ENCODE measurements around the gene DTNBP1. TPM values are rescaled to one million over a fixed set of nuclear protein-coding genes. Genes with fewer than 3 reads are reported as not detected.
A peak's percentile ranks its signal among the peaks of the same experiment; 100 is the strongest.

The DTNBP1 gene
- total RNA-seq, 1 experiment from 2014 or later = 14.4 TPM

DNA sequence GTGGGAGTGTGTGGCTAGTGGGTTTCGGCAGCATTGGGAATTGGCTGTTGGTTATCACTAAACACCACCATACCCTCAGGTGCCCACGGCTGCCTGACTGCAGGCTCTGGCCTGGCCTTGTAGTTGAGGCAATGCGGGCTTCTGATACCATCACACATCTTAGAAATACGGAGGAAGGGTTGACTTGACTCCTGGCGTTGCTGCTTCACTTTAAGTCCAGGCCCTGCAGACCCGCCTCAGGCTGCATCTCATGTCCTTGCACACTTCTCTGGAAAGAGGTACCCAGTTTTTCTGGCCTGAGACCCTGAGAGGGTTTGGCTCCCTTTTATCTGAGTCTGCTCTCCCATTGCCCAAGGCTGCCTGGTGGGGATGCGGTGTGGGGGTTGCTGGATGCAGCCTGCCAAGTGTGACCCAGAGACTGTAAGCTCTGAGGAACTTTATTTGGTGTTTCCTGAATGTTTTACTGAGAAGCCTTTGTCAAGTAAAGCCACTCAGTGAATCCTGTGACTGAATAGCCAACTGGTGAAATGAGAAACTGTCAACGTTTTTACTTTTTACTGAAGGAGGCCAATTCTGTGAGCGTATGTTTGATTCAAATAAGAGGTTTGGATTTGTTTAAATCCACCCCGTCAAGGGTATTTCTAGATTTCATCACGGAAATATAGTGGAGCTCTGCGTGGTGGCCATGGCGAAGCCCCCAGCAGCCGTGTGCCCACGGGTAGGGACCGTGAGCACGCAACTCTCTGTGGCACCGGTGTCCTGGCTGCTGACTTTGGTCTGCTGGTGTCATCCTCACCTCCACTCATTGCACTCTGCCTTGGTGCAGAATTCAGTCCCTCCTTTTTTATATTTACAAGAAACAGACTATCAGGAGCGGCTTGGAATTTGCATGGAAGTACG is 160.1 kb downstream of the DTNBP1 start:
- DNase-seq (ENCODE audit: low read depth) = no peak
- in situ Hi-C loops (cut with HindIII; ENCODE audit: low pct_unique_long_range_greater_than_20kb, low sequenced_read_pairs) = no loop called here

DNA sequence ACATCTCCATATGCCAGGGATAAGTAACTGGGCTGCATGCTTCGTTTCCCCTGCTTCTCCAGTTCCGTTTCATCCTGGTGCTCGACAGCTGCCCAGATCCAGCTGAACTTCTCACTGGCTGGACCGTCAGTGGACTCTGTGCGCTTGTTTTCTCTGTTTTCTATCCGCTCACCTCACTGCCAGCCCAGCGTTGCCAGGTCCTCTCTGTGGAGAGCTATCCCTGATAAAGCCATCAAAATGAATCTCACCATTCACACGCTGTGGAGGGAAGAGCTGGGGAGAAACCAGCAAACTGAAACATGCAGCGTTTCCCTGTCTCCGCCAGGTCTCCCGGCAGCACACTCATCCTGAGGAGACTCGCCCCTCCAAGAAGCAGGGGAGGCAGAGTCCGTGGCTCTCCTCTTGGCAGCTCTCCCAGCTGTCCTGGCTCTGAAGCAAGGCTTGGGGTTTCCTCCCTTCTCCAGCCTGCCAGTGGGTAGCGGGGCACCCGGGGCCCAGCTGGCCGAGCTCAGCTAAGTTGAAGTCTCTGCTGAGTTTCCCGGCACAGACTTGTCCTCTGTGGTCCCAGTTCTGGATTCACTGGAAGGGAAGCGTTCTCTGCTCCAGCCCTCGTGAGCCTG is 160.9 kb downstream of the DTNBP1 start:
- no peak for DNase-seq (ENCODE audit: low read depth)
- in situ Hi-C loops (cut with HindIII; ENCODE audit: low pct_unique_long_range_greater_than_20kb, low sequenced_read_pairs) = no loop called here

DNA sequence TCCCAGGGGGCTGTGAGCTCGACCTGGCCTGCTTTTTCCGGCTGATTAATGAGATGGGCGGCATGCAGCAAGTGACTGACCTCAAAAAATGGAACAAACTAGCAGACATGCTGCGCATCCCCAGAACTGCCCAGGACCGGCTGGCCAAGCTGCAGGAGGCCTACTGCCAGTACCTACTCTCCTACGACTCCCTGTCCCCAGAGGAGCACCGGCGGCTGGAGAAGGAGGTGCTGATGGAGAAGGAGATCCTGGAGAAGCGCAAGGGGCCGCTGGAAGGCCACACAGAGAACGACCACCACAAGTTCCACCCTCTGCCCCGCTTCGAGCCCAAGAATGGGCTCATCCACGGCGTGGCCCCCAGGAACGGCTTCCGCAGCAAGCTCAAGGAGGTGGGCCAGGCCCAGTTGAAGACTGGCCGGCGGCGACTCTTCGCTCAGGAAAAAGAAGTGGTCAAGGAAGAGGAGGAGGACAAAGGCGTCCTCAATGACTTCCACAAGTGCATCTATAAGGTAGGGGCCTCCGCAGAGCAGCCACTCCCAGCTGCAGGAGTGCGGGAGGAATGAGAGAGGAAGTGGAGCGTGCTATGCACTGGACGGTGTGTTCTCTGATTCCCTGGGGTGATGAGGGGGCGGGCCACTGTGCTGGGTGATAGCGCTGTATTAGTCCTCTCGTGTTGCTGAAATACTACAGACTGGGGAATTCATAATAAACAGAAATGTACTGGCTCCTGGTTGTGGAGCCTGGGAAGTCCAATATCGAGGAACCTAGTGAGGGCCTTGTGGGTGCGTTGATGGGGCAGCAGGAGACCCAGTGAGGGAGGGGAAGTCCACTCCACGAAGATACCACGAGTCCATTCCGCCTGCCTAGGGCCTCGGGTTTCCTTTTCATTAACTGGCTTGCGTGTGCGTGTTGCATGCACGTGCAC is 161.7 kb downstream of the DTNBP1 start:
- in situ Hi-C loops (cut with HindIII; ENCODE audit: low pct_unique_long_range_greater_than_20kb, low sequenced_read_pairs) = no loop called here
- no peak for DNase-seq (ENCODE audit: low read depth)

DNA sequence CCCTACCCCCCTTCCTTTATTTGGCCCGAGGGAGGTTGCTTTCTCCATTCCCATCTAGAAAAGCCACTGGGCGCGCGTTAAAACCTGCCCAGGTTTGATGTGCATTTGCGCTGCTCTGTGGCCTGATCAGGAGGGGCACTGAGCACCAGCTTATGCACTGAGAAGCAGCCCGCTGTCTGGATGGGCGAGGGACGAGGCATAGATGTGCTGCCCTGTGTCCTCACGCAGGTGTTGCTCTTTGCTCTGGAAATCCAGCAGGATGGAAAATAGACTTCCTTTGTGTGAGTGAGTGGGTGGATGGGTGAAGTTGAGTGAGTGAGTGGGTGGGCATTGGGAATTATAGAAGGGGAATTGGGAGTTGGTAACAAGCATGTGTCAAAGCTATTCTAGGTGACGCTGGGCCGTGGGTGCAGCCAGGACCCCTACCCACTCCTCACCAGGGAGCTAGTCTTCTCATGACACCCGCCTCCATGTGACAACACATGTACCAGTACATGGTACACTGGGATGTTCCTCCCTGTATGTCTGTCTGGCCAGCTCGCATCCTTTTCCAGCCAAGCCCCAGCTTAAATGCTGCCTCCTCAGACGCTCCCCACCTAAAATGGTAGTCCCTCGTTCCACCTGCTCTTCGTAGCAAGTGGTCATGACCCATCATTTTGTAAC is 162.6 kb downstream of the DTNBP1 start:
- in situ Hi-C loops (cut with HindIII; ENCODE audit: low pct_unique_long_range_greater_than_20kb, low sequenced_read_pairs) = no loop called here
- no peak for DNase-seq (ENCODE audit: low read depth)

DNA sequence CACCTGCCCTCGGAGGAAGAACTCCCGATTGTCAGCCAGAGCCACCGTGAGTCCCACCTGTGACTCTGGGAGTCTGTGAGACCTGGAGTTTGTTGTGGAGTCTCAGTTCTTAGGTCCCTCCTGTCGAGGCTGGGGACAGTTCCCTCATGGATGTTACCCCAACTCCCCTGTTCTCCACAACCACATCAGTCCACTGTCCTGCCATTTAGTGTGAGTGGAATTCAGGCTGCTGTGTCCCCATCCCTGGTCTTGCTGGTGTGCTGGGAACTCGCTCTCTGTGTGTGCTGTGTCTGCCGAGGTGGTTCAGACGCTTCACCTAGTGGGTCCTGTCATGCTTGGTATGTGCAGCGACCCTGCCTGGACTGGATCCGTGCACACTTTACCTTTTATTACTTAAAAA is 163.2 kb downstream of the DTNBP1 start:
- in situ Hi-C loops (cut with HindIII; ENCODE audit: low pct_unique_long_range_greater_than_20kb, low sequenced_read_pairs) = no loop called here

DNA sequence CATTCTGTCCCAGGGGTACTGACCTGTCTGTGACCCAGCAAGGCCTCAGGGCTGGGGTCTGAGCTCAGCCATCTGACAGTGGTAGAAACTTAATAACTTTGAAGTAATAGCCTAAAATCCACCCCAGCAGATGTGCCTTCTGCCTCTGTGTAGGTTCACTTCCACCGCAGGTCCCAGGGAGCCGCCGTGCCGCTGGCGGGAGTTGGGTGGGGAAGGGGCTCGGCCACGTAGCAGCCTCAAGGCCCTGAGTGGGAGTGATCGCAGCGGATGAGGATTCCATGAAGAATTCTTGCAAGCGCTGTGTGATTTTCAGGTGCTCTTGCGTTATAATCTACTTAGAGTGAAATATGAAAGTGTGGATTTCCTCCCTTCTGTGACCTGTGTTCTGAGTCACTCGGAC is 163.7 kb downstream of the DTNBP1 start:
- DNase-seq (ENCODE audit: low read depth) = no peak
- in situ Hi-C loops (cut with HindIII; ENCODE audit: low pct_unique_long_range_greater_than_20kb, low sequenced_read_pairs) = no loop called here

More for the DNA sequence above, 163.2 kb downstream of the DTNBP1 start:
- DNase-seq (ENCODE audit: low read depth) = no peak

DNA sequence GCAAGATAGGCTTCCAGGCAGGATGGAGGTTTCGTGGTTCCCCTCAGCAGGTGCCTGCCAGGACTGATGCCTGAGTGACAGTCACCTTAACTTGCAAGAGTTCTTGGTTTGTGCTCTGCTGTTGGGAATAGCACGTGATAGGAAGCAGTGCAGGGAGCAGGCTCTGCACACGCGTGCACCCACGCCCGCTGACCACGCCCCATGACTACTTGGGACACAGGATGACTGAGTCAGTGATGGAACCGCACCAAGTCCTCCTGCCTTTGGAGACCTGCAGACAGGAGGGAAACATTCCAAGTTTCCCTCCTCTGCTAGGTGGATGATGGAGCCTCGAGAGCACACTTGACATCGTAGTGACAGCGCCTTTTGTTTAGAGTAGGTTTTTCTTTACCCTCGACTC is 164.2 kb downstream of the DTNBP1 start:
- in situ Hi-C loops (cut with HindIII; ENCODE audit: low pct_unique_long_range_greater_than_20kb, low sequenced_read_pairs) = no loop called here
- no peak for DNase-seq (ENCODE audit: low read depth)

DNA sequence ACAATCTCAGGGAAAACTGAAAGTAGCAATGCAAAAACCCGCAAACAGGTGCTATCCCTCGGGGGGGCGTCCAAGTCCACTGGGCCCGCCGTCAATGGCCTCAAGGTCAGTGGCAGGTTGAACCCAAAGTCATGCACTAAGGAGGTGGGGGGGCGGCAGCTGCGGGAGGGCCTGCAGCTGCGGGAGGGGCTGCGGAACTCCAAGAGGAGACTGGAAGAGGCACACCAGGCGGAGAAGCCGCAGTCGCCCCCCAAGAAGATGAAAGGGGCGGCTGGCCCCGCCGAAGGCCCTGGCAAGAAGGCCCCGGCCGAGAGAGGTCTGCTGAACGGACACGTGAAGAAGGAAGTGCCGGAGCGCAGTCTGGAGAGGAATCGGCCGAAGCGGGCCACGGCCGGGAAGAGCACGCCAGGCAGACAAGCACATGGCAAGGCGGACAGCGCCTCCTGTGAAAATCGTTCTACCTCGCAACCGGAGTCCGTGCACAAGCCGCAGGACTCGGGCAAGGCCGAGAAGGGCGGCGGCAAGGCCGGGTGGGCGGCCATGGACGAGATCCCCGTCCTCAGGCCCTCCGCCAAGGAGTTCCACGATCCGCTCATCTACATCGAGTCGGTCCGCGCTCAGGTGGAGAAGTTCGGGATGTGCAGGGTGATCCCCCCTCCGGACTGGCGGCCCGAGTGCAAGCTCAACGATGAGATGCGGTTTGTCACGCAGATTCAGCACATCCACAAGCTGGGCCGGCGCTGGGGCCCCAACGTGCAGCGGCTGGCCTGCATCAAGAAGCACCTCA is 166.3 kb downstream of the DTNBP1 start:
- DNase-seq (ENCODE audit: low read depth) = no peak
- in situ Hi-C loops (cut with HindIII; ENCODE audit: low pct_unique_long_range_greater_than_20kb, low sequenced_read_pairs) = no loop called here

DNA sequence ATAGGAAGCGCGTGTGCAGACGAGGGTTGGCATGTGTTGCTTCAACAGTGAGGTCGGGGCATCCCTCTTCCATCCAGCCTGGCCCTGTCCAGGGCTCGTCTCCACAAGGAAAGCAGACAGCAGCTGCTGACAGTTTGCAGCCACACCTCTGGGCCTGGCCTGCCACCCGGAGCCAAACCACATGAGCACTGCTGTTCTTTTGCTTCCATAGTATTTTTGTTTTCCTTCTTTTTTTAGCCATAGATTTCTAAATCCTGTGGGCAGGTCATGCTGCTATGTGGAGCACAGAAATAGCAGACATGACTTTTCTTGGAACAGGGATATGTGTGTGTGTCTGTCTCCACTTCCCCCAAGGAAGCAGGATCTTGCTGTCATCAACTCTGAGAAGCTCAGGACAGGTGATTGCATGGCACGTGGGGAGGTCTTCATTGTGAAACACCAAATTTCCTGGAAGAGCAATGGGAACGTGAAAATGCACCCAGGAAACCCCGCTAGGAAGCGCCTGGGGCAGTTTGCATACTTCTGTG is 167.4 kb downstream of the DTNBP1 start:
- DNase-seq (ENCODE audit: low read depth) = no peak
- in situ Hi-C loops (cut with HindIII; ENCODE audit: low pct_unique_long_range_greater_than_20kb, low sequenced_read_pairs) = no loop called here

DNA sequence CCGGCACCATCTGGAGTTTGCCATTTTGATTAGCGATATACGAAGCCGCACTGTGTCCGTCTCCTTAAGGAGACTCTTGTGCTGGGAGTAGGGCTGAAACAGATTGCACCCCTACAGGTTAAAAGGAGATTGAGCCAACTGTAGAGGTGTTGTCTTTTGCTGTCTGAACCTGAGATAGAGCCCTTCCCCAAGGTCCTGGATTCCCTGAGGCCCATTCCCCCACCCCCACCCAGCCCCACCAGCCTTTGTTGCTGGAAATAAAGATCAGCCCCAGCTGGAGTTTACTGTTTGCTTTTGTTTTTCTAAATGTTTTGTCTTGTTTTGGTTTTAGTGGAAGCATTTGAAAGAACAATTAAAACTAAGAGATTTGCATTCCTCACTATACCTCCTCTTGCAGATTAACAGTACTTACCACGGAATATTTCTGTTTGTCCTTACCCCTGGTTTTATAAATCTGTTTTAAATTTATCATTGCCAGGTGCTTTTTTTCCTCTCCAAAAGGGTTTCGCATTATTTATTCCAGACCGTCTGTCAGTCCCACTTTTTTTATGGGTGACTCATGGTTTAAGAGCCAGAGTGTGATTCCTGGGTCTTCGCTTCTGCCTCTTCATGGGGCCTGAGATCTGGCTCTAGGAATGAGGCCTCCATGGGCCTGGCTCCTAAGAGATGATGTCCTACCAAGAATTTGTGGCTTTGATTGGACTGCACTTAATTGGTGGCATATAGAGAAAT is 169.2 kb downstream of the DTNBP1 start:
- in situ Hi-C loops (cut with HindIII; ENCODE audit: low pct_unique_long_range_greater_than_20kb, low sequenced_read_pairs) = no loop called here
- DNase-seq (ENCODE audit: low read depth) = no peak

DNA sequence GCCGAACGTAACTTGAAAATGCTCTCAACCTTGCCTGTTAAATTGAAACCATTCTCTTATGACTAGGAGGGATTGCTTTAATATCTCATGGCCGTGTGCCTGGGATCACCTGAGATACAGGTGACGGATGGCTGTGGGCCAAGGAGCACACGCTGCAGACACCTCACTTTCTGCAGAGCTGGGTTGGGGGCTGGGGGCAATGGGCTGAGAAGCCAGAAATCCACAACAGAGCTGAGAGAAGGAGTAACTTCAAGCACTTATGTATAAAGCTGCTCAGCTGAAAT is 170.9 kb downstream of the DTNBP1 start:
- in situ Hi-C loops (cut with HindIII; ENCODE audit: low pct_unique_long_range_greater_than_20kb, low sequenced_read_pairs) = no loop called here
- DNase-seq (ENCODE audit: low read depth) = no peak

DNA sequence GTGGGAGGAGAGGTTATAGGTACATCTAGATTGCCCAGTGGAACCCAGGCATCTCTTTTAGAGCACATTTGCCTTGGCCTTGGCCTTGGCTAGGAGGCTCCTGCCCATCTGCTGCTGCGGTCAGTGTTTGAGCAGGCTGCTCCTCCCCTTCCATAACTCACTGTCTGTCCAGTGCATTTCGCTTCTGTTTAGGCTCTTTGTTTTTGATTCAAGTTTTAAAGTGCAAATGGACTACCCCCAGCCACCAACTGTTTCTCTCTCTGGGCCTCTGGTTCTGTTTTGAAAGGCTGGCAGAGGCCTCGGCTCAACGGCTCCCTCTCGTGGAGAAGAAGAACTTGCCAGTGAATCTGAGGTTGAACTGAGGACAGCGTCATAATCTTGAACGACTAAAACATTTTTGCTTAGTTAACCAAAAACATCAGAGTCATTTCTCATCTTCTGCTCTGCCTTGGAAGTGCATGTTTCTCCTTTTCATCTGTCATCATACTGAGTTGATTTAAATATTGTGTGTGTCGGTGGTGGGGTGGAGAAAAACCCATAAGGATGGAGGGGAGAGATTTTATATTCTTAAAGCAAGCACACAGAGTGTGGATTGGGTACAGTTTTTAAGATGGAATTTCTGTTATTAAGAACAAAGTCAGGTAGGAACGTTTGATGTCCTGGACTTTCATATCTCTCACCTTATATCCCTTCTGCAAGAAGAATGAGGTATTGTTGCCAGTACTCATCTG is 171.4 kb downstream of the DTNBP1 start:
- in situ Hi-C loops (cut with HindIII; ENCODE audit: low pct_unique_long_range_greater_than_20kb, low sequenced_read_pairs) = no loop called here

DNA sequence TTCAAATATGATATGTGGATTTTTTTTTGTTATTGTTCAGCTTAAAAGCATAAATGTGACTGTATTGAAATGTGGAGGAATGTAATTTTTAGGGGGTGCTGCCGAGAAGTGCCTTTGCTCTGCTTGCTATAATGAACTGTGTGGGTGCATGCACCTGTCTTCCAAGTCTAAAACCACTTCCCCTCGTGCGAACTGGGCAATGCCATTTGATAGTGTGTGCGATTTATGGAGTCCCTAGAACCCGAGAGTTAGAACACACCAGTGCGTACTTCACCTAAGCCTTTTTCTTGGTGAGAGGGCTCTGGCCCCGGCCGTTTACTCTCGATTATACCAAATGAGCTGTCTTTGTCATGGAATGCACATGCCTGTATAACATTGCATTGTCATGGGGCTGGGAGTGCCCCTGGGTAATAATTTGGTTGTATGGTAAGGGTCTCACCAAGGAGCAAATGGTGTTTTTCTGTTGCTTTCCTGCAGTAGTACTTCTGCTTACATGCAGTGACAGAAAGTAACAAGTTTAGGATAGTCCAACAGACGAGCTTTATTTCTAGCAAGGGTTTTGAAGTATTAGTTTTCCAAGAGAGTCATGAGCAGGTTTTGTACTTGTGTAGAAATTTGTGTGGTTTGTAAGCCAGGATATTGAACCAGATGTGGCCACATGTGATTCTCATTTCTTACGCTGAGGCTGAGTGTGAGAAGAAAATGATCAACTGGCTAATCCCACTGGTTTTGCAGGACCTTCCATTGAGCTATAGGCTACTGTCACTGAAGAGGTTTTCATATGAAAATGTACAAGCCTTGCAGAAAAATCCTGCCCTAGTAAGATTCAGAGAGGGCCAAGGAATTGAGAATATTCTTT is 172.4 kb downstream of the DTNBP1 start:
- no peak for DNase-seq (ENCODE audit: low read depth)
- in situ Hi-C loops (cut with HindIII; ENCODE audit: low pct_unique_long_range_greater_than_20kb, low sequenced_read_pairs) = no loop called here

More for the DNA sequence above, 171.4 kb downstream of the DTNBP1 start:
- peak; percentile 47 for DNase-seq (ENCODE audit: low read depth)

DNA sequence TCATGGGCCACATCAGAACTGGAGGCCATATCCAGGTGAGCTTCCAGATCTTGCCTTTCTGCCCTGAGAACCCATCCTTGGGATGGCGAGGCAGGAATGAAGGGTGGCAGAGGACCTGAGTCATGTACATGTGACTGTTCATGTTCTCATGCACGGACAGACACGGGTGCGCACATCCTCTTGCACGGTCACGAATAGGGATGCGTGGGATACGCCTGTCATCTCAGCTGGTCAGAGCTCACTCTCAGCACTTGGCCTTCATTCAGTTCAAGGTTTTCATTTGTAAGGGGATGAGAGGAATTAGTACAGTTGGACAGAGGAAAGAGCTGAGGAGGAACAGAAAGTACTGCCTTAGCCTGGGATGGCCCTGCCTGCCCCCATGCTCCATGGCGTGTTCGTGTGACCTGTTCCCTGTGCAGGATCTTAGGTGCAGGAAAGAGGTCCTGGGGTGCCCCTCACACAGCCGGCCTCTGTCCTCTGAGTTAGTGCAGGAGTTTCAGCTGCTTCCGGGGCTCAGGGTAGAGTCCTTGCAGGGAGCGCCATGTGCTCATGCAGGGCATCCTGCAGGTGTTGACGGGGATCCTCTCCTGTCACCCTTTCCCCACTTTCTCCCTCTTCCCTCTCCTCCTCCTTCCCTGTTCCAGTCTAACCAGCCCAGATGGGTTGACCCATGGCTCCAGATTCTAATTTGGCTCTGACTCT is 173.4 kb downstream of the DTNBP1 start:
- in situ Hi-C loops (cut with HindIII; ENCODE audit: low pct_unique_long_range_greater_than_20kb, low sequenced_read_pairs) = no loop called here
- DNase-seq (ENCODE audit: low read depth) = no peak

DNA sequence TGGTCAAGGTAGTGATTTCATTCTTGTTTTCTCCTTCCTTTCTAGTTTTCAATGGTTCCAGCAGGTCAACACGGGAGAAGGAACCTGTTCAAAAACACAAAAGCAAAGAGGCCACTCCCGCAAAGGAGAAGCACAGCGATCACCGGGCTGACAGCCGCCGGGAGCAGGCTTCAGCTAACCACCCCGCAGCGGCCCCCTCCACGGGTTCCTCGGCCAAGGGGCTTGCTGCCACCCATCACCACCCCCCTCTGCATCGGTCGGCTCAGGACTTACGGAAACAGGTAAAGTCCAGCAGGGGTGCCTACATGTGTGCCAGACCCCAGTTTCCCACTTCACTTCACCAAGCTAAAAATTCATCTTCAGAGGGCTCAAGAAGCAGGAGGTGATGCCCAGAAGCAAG is 175.6 kb downstream of the DTNBP1 start:
- in situ Hi-C loops (cut with HindIII; ENCODE audit: low pct_unique_long_range_greater_than_20kb, low sequenced_read_pairs) = no loop called here
- DNase-seq (ENCODE audit: low read depth) = no peak
